Endodermal cell (in vitro differentiated cells): ENCODE data around the gene SEC16A. TPM values are rescaled to one million over a fixed set of nuclear protein-coding genes. Genes with fewer than 3 reads are reported as not detected.

ENCODE experiments used
- DNase-seq: peaks from one replicate; pipeline ENCODE4 v3.0.0-alpha.2; 2017
- H3K27ac ChIP-seq: 2 replicates; pipeline ENCODE4 v1.5.1; 2013; ENCODE audit warnings: mild to moderate bottlenecking, low read depth, low read length, moderate library complexity
- H3K27me3 ChIP-seq: 2 replicates; pipeline ENCODE4 v1.6.1; 2013; ENCODE audit warnings: mild to moderate bottlenecking, low read length, moderate library complexity; ENCODE audit not compliant: insufficient read depth, control insufficient read depth, poor library complexity, severe bottlenecking
- H3K36me3 ChIP-seq: 2 replicates; pipeline ENCODE4 v1.7.0; 2013; ENCODE audit warnings: mild to moderate bottlenecking, low read length, moderate library complexity; ENCODE audit not compliant: control insufficient read depth, insufficient read depth
- H3K4me1 ChIP-seq: one replicate; pipeline ENCODE4 v1.7.0; 2013; ENCODE audit warnings: low read length; ENCODE audit not compliant: control insufficient read depth, insufficient read depth
- H3K4me3 ChIP-seq: 2 replicates; pipeline ENCODE4 v1.5.1; 2013; ENCODE audit warnings: mild to moderate bottlenecking, low read length, moderate library complexity
- H3K9ac ChIP-seq: 2 replicates; pipeline ENCODE4 v1.6.1; 2013; ENCODE audit warnings: mild to moderate bottlenecking, low read length, moderate library complexity; ENCODE audit not compliant: poor library complexity, severe bottlenecking; ENCODE audit errors: extremely low read depth
- H3K9me3 ChIP-seq: 2 replicates; pipeline ENCODE4 v1.6.1; 2013; ENCODE audit warnings: mild to moderate bottlenecking, low read length, moderate library complexity; ENCODE audit not compliant: control insufficient read depth
- H3K27ac Mint-ChIP-seq: 2 replicates; pipeline ENCODE4 v1.8.0; 2020; ENCODE audit warnings: mixed read lengths
- H3K27me3 Mint-ChIP-seq: 2 replicates; pipeline ENCODE4 v1.8.0; 2021; ENCODE audit warnings: mild to moderate bottlenecking, mixed read lengths; ENCODE audit not compliant: insufficient read depth
- H3K36me3 Mint-ChIP-seq: 2 replicates; pipeline ENCODE4 v1.8.0; 2020; ENCODE audit warnings: low read depth, mixed read lengths
- H3K4me1 Mint-ChIP-seq: 2 replicates; pipeline ENCODE4 v1.8.0; 2020; ENCODE audit warnings: mixed read lengths
- H3K4me3 Mint-ChIP-seq: 2 replicates; pipeline ENCODE4 v1.8.0; 2020; ENCODE audit warnings: mild to moderate bottlenecking, moderate library complexity, mixed read lengths
- H3K9me3 Mint-ChIP-seq: 2 replicates; pipeline ENCODE4 v1.8.0; 2020; ENCODE audit warnings: mild to moderate bottlenecking, mixed read lengths
- WGBS, 2 experiments: methylation state at CpG; one replicate each; pipeline versions ENCODE4 v1.1.5 to v1.1.7; 2013; ENCODE audit warnings: missing lambda C conversion rate in 2 of 2, mixed read lengths in 1 of 2; ENCODE audit not compliant: insufficient coverage in 1 of 2, insufficient read length in 1 of 2; 5-methylcytosine and 5-hydroxymethylcytosine counted together
- total RNA-seq, 2 donors: library from RNA; stranded (reverse); fragmentation: NEBNext Ultra II Directional in 1 of 2; extraction: Animal tissue kit (Norgen Biotek cat#: 25700) in 1 of 2; gene quantifications; 2 replicates in 1 of 2; 3 replicates in 1 of 2; pipeline ENCODE4 v1.2.1, GENCODE V29; 2021
- TF ChIP-seq, protein P1 (sequence below): fragments of 200-600 bp; sonication (generic); conservative IDR thresholded peaks from 2 replicates; pipeline ENCODE4 v1.5.0; 2021; ENCODE audit warnings: antibody characterized with exemption, mild to moderate bottlenecking

Gene SEC16A
- total RNA-seq, 2 donors from 2014 or later = 54.6 to 60.7 TPM

DNA sequence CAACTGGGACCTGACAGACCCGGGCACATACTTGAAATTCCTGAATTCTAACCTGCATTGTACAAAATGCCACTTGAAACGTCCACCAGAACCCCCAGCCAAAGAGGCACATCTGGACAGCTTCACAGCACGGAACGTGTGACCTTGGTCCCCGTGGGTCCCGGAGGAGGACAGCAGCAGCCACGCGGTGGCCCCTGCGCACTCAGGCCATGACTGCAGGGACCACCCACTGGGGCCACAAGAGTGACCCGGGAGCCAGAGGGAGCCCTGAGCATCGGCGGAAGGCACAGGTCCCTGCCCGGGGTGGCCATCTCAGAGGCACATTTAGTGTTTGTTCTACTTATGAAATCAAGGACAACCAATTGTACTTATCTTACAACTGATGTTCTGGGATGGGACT is 80.8 kb downstream of the SEC16A start:
- H3K4me1 Mint-ChIP-seq = peaks cover 7% of the 10 kb centered on the region
- Histone ChIP-seq H3K9ac (no peak overlapping the region), H3K27ac (no peak overlapping the region), H3K4me1 (peaks cover 6% of the 10 kb centered on the region), H3K9me3 (no peaks in the 10 kb centered on the region), H3K36me3 (peaks cover 48% of the 10 kb centered on the region), H3K27me3 (no peaks in the 10 kb centered on the region), H3K4me3 (no peak overlapping the region)
- peak overlapping the region; percentile 42 for H3K27ac Mint-ChIP-seq
- H3K27me3 Mint-ChIP-seq = no peaks in the 10 kb centered on the region
- H3K36me3 Mint-ChIP-seq = peaks cover 38% of the 10 kb centered on the region
- TF ChIP-seq, protein P1, sequence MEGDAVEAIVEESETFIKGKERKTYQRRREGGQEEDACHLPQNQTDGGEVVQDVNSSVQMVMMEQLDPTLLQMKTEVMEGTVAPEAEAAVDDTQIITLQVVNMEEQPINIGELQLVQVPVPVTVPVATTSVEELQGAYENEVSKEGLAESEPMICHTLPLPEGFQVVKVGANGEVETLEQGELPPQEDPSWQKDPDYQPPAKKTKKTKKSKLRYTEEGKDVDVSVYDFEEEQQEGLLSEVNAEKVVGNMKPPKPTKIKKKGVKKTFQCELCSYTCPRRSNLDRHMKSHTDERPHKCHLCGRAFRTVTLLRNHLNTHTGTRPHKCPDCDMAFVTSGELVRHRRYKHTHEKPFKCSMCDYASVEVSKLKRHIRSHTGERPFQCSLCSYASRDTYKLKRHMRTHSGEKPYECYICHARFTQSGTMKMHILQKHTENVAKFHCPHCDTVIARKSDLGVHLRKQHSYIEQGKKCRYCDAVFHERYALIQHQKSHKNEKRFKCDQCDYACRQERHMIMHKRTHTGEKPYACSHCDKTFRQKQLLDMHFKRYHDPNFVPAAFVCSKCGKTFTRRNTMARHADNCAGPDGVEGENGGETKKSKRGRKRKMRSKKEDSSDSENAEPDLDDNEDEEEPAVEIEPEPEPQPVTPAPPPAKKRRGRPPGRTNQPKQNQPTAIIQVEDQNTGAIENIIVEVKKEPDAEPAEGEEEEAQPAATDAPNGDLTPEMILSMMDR = no peak
- DNase-seq = no peak
- H3K9me3 Mint-ChIP-seq = no peaks in the 10 kb centered on the region
- no peak overlapping the region for H3K4me3 Mint-ChIP-seq
- WGBS, 2 experiments = 90 to 95% methylated on average over 9 to 13 of the region's 13 CpGs

DNA sequence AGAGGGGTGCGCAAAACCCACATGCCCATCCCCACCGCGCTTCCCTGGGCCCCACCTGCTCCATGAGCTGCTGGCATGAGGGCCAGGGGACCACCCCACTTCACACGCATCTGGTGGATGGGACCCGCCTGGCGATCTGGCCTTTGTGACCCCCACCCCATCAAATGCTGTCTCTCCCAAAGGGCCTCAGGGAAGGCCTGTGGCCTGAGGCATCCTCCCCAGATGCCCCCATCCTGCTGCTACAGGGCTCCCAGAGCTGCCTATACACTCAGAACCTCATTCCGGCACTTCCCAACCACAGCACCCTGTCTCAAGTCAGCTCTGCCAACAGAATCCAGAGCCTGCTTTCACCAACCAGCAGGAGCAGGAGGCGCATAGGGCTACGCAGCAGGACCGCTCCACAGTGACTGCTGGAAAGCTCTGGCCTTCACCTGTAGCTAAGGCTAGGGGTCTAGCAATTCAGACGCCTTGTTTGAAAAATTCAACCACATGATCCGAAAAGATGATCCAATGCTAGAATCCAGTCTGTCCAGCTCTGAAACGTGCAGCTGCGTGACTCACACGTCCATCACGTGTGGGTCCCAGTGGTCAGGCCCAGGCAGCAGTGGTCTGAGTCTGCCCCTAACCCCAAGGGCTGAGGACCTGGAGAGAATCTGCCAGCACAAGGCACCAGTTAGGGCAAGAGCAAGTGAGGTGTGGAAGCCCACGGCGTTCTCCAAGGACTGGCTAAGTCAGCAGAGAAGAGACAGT is 81.5 kb downstream of the SEC16A start:
- H3K4me3 Mint-ChIP-seq = no peak overlapping the region
- Histone ChIP-seq H3K36me3 (peaks cover 50% of the 10 kb centered on the region), H3K4me1 (peaks cover 6% of the 10 kb centered on the region), H3K9me3 (no peaks in the 10 kb centered on the region), H3K4me3 (no peak overlapping the region), H3K27ac (no peak overlapping the region), H3K9ac (no peak overlapping the region), H3K27me3 (no peaks in the 10 kb centered on the region)
- no peaks in the 10 kb centered on the region for H3K27me3 Mint-ChIP-seq
- TF ChIP-seq, protein P1 = no peak
- 95 to 97% methylated on average over 14 to 18 of the region's 18 CpGs for WGBS, 2 experiments
- H3K27ac Mint-ChIP-seq = peak overlapping the region; percentile 40
- no peak for DNase-seq
- peaks cover 40% of the 10 kb centered on the region for H3K36me3 Mint-ChIP-seq
- H3K9me3 Mint-ChIP-seq = no peaks in the 10 kb centered on the region
- peaks cover 7% of the 10 kb centered on the region for H3K4me1 Mint-ChIP-seq

DNA sequence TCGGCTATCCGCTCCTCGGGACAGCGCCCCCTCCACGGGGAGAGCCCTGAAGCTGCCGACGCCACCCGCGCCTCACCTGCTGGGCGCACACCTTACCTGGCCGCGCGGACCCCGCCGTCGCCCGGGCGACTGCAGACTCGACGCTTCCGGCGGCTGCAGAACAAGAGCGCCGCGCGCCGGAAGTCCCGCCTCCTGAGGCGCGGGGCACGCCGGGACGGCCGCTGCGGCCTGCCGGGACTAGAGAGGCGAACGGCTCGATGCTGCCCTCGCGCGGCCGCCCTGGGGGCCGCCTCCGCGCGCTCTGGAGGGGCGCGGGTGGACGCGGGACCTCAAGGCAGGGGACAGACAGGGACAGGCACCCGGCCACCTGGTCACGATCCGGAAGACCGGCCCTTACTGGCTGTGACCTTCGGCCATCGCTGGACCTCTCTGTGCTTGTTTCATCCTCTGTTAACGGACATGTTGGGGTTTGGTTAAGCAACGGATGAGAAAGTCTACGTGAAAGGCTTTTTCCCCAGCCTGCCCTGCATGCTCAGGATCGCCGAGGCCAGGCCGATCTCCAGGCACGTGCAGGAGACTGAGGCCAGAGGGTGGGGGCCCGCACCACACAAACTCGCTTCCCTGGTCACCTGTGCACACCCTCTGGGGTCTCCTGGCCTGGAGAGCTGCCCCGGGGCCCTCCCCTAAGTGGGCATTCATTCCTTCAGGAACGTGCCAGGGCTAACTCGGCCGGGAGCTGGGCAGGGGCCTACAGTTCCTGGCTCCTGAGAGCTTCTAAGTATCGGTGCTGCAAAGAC is 82.6 kb downstream of the SEC16A start, which contains the start of gene SNAPC4:
Gene SNAPC4, minus strand, starts transcription at position 133 of the 797 bp plus-strand sequence. CDS start 1,742 bp downstream, outside the sequence.
- Histone ChIP-seq H3K4me3 (peak within 1 kb of the TSS; percentile 91), H3K36me3 (peaks cover 54% of the 10 kb centered on the region), H3K27ac (peak within 1 kb of the TSS; percentile 24), H3K9ac (peak within 1 kb of the TSS; percentile 84), H3K4me1 (peaks cover 6% of the 10 kb centered on the region), H3K9me3 (no peaks in the 10 kb centered on the region), H3K27me3 (no peaks in the 10 kb centered on the region)
- DNase-seq = peak; percentile 96
- Mint-ChIP-seq H3K9me3 (no peaks in the 10 kb centered on the region), H3K27me3 (no peaks in the 10 kb centered on the region), H3K4me3 (peak within 1 kb of the TSS; percentile 85), H3K4me1 (peaks cover 7% of the 10 kb centered on the region), H3K36me3 (peaks cover 40% of the 10 kb centered on the region), H3K27ac (peak within 1 kb of the TSS; percentile 95)
- TF ChIP-seq, protein P1 = peak; percentile 97
- 18 to 27% methylated on average over 50 to 71 of the region's 71 CpGs for whole genome bisulfite sequencing, 2 experiments
